ENCODE results near the gene RNF157. TPM values are rescaled to one million over a fixed set of nuclear protein-coding genes. Genes with fewer than 3 reads are reported as not detected.

The RNF157 gene
- total and polyA plus RNA-seq, 2 of the 13 experiments (the other 11 are each of a cell fraction or from before 2014, with no cell fraction given), result 0.44 to 1.5 TPM

DNA sequence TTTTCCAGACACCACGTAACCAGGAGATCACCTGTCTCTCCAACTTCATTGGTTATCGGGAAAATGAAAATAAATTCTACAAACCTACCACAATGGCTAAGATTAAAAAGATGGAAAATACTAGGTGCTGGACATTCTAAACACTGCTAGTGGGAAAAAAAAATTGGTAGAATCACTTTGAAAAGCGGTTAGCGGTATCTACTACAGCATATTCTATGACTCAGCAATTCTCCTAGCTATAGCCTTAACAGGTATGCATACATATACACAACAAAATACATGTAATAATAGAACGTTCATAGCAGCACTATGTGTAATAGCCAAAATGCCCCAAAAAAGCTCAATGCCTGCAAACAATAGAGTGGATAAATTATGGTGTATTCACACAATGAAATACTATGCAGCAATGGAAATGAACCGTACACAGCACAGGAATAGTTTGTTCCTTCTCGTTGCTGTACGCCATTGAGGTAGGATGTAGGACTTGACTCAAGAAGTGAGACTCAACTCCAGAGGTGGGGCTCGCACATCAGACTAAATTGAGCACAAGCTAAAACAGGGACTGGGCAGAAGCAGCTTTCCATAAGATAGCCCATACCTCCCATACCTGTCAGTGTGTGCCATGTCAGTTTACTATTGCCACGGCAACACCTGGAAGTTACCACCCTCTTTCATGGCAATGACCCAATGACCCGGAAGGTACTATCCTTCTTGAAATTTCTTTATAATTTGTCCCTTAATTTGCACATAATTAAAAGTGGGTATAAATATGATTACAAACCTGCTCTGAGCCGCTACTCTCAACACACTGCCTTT is 44.8 kb downstream of the RNF157 start:
- no TSS peak for BruUV-seq (replicated peaks)
- TF ChIP-seq MAFF (IDR thresholded peaks at IDR 0.05; ENCODE audit: low read depth, low read length) (peak; percentile 79), MTA3 (CRISPR knock-in tag; IDR thresholded peaks at IDR 0.05) (no peak), RFX3 (CRISPR knock-in tag; IDR thresholded peaks at IDR 0.05) (no peak), RFXANK (CRISPR knock-in tag; IDR thresholded peaks at IDR 0.05) (no peak), ZFY (CRISPR knock-in tag; IDR thresholded peaks at IDR 0.05) (no peak), ZNF382 (CRISPR knock-in tag; IDR thresholded peaks at IDR 0.05; ENCODE audit: borderline replicate concordance) (no peak), TP53 (CRISPR knock-in tag; conservative IDR thresholded peaks at IDR 0.05) (no peak), MED13 (CRISPR knock-in tag; IDR thresholded peaks at IDR 0.05) (no peak), MAFK (conservative IDR thresholded peaks at IDR 0.05 in 1 of 2, IDR thresholded peaks at IDR 0.05 in 1 of 2; ENCODE audit: low read length in 2 of 2) (peak; percentile 91 to 93), NFE2L2 (IDR thresholded peaks at IDR 0.05; ENCODE audit: low read length) (peak; percentile 90)
- TF ChIP-seq, protein P1, sequence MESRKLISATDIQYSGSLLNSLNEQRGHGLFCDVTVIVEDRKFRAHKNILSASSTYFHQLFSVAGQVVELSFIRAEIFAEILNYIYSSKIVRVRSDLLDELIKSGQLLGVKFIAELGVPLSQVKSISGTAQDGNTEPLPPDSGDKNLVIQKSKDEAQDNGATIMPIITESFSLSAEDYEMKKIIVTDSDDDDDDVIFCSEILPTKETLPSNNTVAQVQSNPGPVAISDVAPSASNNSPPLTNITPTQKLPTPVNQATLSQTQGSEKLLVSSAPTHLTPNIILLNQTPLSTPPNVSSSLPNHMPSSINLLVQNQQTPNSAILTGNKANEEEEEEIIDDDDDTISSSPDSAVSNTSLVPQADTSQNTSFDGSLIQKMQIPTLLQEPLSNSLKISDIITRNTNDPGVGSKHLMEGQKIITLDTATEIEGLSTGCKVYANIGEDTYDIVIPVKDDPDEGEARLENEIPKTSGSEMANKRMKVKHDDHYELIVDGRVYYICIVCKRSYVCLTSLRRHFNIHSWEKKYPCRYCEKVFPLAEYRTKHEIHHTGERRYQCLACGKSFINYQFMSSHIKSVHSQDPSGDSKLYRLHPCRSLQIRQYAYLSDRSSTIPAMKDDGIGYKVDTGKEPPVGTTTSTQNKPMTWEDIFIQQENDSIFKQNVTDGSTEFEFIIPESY (CRISPR knock-in tag; IDR thresholded peaks at IDR 0.05), result no peak
- Histone ChIP-seq H3K27me3 (ENCODE audit: control insufficient read depth in 1 of 2, insufficient read depth in 2 of 2, low read length in 2 of 2) (peaks cover 0 to 3% of the 10 kb centered on the region in 2 experiments; a peak in 2 of 5 replicates), H2AFZ (ENCODE audit: low read length) (no peak overlapping the region), H3K27ac (ENCODE audit: extremely low read length, insufficient read depth, low read length) (no peak overlapping the region), H3K79me2 (ENCODE audit: insufficient read depth, low read length) (no peaks in the 10 kb centered on the region), H3K36me3 (replicated peaks in 1 of 2; ENCODE audit: control insufficient read depth in 1 of 2, insufficient read depth in 2 of 2, low read length in 2 of 2) (no peaks in the 10 kb centered on the region), H3K9me3 (ENCODE audit: low read length) (no peaks in the 10 kb centered on the region), H3K4me1 (ENCODE audit: insufficient read depth, low read length) (no peaks in the 10 kb centered on the region), H3K4me3 (replicated peaks in 1 of 3; ENCODE audit: insufficient read depth in 1 of 3, low read depth in 2 of 3, low read length in 3 of 3) (no peak overlapping the region), H3K9ac (ENCODE audit: insufficient read depth, low read depth, low read length) (no peak overlapping the region), H4K20me1 (ENCODE audit: insufficient read depth, low read length) (no peaks in the 10 kb centered on the region), H3K4me2 (ENCODE audit: low read depth, low read length) (no peak overlapping the region)
- WGBS (ENCODE audit: low lambda C conversion rate), result 84% methylated on average over 12 of the region's 12 CpGs
- CTCF ChIA-PET (ENCODE audit: low intra/inter-chr PET ratio, low total read pairs), result no interaction called here
- ATAC-seq (no peak), FAIRE-seq (no peak), DNase-seq (ENCODE audit: low spot score) (no peak)
- POLR2A ChIA-PET, result no interaction called here
- in situ Hi-C loops (cut with HindIII; ENCODE audit: extremely low pct_ligation_motif_present, low pct_unique_long_range_greater_than_20kb), result no loop called here
- intact Hi-C loops (cut with micrococcal nuclease; ENCODE audit: unreplicated experiment), result no loop called here
